A549 (cell line): ENCODE measurements around the gene CHCT1.

ENCODE experiments used
- CTCF ChIP-seq: fragments of >200 bp; sonication (Bioruptor Twin); formaldehyde crosslinking; IDR thresholded peaks from 3 replicates; pipeline ENCODE4 v1.5.1; 2016
- USF2 ChIP-seq: fragments of 450-650 bp; IDR thresholded peaks from 2 replicates; pipeline ENCODE4 v1.6.1; 2014; ENCODE audit warnings: antibody characterized with exemption
- TF ChIP-seq, protein P1 (sequence below): fragments of 200-600 bp; sonication (generic); IDR thresholded peaks from 2 replicates; pipeline ENCODE4 v1.6.1; 2016; ENCODE audit warnings: antibody characterized with exemption, mild to moderate bottlenecking, moderate library complexity

- TF ChIP-seq, protein P1, sequence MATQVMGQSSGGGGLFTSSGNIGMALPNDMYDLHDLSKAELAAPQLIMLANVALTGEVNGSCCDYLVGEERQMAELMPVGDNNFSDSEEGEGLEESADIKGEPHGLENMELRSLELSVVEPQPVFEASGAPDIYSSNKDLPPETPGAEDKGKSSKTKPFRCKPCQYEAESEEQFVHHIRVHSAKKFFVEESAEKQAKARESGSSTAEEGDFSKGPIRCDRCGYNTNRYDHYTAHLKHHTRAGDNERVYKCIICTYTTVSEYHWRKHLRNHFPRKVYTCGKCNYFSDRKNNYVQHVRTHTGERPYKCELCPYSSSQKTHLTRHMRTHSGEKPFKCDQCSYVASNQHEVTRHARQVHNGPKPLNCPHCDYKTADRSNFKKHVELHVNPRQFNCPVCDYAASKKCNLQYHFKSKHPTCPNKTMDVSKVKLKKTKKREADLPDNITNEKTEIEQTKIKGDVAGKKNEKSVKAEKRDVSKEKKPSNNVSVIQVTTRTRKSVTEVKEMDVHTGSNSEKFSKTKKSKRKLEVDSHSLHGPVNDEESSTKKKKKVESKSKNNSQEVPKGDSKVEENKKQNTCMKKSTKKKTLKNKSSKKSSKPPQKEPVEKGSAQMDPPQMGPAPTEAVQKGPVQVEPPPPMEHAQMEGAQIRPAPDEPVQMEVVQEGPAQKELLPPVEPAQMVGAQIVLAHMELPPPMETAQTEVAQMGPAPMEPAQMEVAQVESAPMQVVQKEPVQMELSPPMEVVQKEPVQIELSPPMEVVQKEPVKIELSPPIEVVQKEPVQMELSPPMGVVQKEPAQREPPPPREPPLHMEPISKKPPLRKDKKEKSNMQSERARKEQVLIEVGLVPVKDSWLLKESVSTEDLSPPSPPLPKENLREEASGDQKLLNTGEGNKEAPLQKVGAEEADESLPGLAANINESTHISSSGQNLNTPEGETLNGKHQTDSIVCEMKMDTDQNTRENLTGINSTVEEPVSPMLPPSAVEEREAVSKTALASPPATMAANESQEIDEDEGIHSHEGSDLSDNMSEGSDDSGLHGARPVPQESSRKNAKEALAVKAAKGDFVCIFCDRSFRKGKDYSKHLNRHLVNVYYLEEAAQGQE: no peak
- no peak for TF ChIP-seq CTCF
- no peak for TF ChIP-seq USF2
Observed at GRCh38 chr17:60439501-60439900, 17.2 kb downstream of the CHCT1 start.
